Muscle layer of colon (tissue), 2 donors: ENCODE data around the gene PLEKHB2.
"Not testable (repeated sequence)": the region's sequence is repeated elsewhere in the genome, so short reads cannot be mapped to it uniquely, and the experiment has no call there.

Experiments used
- H3K27ac ChIP-seq: one replicate; pipeline ENCODE4 v1.7.0; 2013; ENCODE audit warnings: low read depth, mild to moderate bottlenecking, low read length, moderate library complexity
- H3K27me3 ChIP-seq, 2 donors: one replicate each; pipeline ENCODE4 v1.7.0; 2013; ENCODE audit warnings: low read length in 2 of 2, mild to moderate bottlenecking in 2 of 2; ENCODE audit not compliant: insufficient read depth in 2 of 2, control insufficient read depth in 1 of 2
- H3K36me3 ChIP-seq: one replicate; pipeline ENCODE4 v1.7.0; 2013; ENCODE audit warnings: mild to moderate bottlenecking, low read length; ENCODE audit not compliant: insufficient read depth
- H3K4me1 ChIP-seq: one replicate; pipeline ENCODE4 v1.7.0; 2013; ENCODE audit warnings: mild to moderate bottlenecking, low read length; ENCODE audit not compliant: insufficient read depth
- H3K4me3 ChIP-seq, 2 donors: one replicate each; pipeline ENCODE4 v1.7.0; 2013; ENCODE audit warnings: low read length in 2 of 2, low read depth in 1 of 2, mild to moderate bottlenecking in 1 of 2, moderate library complexity in 1 of 2
- H3K9ac ChIP-seq: one replicate; pipeline ENCODE4 v1.7.0; 2013; ENCODE audit warnings: low read length
- H3K9me3 ChIP-seq: one replicate; pipeline ENCODE4 v1.7.0; 2013; ENCODE audit warnings: mild to moderate bottlenecking, low read length
- donor health status: abdominal sarcoma.
- donor health status: Adenocarcinoma of cecum.

Gene PLEKHB2

DNA sequence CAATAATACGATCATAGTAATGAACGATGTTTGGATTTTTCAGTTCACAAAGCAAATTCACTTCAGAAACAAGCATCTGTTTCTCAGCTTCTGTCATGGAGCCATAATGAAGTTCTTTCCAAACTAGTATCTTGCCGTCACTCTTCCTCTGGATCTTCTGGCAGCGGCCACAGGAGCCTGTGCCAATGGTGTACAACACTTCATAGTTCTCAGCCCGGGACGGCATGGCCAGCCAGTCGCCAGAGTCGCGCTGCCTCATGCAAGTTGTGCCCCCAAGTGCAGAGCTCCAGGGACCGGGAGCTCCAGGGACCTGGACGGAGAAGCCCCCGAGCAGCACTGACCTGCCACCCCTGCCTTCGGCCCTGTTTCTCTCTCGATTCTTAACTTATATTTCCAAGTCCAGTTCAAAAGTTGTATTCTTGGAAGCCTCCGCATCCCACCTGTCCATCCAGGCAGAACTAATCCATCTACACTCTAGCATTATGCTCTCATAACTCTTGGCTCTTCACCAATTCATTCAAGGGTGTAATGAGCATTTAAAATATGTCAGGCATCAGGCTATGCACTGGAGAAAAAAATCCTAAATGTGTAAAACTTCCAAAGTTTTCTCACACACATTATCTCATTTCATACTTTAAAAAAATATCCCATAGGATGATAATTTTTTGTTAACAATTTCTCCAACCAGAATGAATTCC lies 73.7 kb downstream of the PLEKHB2 start:
- H3K9me3 ChIP-seq, H3K27me3 ChIP-seq, H3K36me3 ChIP-seq, H3K4me3 ChIP-seq, H3K9ac ChIP-seq, H3K27ac ChIP-seq, H3K4me1 ChIP-seq: not testable (repeated sequence)

DNA sequence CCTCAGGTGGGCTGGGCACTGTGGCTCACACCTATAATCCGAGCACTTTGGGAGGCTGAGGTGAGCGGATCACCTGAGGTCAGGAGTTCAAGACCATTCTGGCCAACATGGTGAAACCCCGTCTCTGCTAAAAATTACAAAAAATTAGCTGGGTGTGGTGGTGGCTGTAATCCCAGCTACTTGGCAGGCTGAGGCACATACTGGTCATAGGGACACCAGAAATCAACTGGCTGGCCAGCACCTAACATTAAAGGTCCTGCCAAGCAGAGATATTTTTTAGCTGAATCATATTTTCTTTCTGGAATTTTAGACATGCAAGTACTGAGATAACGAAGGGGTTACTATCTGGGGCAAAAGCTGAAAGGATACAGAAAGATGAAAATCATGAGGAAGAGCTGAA lies 76.3 kb downstream of the PLEKHB2 start:
- H3K27ac ChIP-seq, H3K4me3 ChIP-seq, H3K4me1 ChIP-seq, H3K9me3 ChIP-seq, H3K36me3 ChIP-seq, H3K27me3 ChIP-seq, H3K9ac ChIP-seq: not testable (repeated sequence)

DNA sequence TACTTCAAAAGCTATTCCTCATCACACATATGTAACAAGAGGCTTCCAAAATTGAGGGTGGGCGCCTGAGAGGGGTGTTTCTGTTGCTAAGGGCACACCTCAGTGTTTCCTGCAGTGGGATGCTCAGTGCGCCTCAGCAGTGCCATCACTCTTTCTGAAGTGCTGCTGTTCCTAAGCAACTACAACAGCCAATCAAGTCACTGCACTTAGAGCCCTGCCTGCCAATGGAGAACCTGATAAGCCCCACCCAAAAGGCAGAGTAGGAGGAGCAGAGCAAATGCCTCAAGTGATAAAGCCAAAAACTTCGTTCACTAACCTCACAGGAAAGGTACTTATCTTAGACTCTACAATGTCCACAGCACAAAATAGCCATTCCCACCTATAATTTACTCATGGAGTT lies 88.3 kb downstream of the PLEKHB2 start:
- not testable (repeated sequence) for H3K4me1 ChIP-seq, H3K36me3 ChIP-seq, H3K27me3 ChIP-seq, H3K9ac ChIP-seq, H3K9me3 ChIP-seq, H3K4me3 ChIP-seq, H3K27ac ChIP-seq

DNA sequence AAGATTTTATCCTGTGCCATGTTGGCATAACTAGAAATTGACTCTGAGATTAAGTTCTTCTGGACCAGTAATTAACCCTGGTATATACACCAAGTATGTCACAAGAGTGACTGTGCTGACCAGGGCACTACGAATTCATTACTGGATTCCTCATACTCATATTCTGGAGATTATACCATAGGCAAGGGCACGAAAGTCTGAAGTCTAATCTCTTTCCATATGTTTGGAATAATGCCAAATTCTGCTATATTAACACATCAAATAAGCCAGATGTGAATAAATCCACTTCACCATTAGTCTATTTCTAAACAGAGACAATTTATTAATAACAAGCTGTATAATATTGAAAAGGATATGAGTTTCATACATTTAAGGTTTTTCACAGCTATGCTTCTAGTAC lies 91.0 kb downstream of the PLEKHB2 start:
- not testable (repeated sequence) for H3K27me3 ChIP-seq, H3K9ac ChIP-seq, H3K4me3 ChIP-seq, H3K36me3 ChIP-seq, H3K27ac ChIP-seq, H3K9me3 ChIP-seq, H3K4me1 ChIP-seq
